Activated CD8-positive, alpha-beta memory T cell treated with anti-CD3 and anti-CD28 coated beads for 24 hours (primary cell): Measurements from ENCODE around the gene OPA3.
A peak's percentile ranks its signal among the peaks of the same experiment; 100 is the strongest.
"Not testable (repeated sequence)": the region's sequence is repeated elsewhere in the genome, so short reads cannot be mapped to it uniquely, and the experiment has no call there.

Experiments
- DNase-seq: peaks from one replicate; pipeline ENCODE4 v3.0.0-alpha.2; 2020

OPA3 gene

GRCh38 chr19:45584332-45585157 lies at the start of gene OPA3:
Gene OPA3 (minus strand): TSS chr19:45584802. CDS start chr19:45584764, 38 bp downstream.
- peak; percentile 98 for DNase-seq

- peak; percentile 80 for DNase-seq
These were observed 48.0 kb upstream of the OPA3 start for GRCh38 chr19:45632468-45633196.

- no peak for DNase-seq
These were observed 45.9 kb upstream of the OPA3 start for GRCh38 chr19:45630463-45630862.

GRCh38 chr19:45629704-45630103 lies 45.1 kb upstream of the OPA3 start:
- DNase-seq, result no peak

- not testable (repeated sequence) for DNase-seq
These were observed 43.6 kb upstream of the OPA3 start for GRCh38 chr19:45628219-45628618.

- no peak for DNase-seq
These were observed 39.4 kb upstream of the OPA3 start for GRCh38 chr19:45623984-45624383.

GRCh38 chr19:45621976-45622503 lies 37.4 kb upstream of the OPA3 start:
- DNase-seq, result no peak

- no peak for DNase-seq
These were observed 36.8 kb upstream of the OPA3 start for GRCh38 chr19:45621389-45621788.

GRCh38 chr19:45616704-45617017 lies 32.1 kb upstream of the OPA3 start:
- DNase-seq, result no peak

GRCh38 chr19:45615795-45616703 lies 31.4 kb upstream of the OPA3 start:
- peak; percentile 88 for DNase-seq

GRCh38 chr19:45615056-45615455 lies 30.5 kb upstream of the OPA3 start:
- DNase-seq, result not testable (repeated sequence)

- peak; percentile 68 for DNase-seq
These were observed 29.5 kb upstream of the OPA3 start for GRCh38 chr19:45613926-45614725.

- no peak for DNase-seq
These were observed 24.3 kb upstream of the OPA3 start for GRCh38 chr19:45608948-45609347.

GRCh38 chr19:45607071-45608029 lies 22.7 kb upstream of the OPA3 start:
- DNase-seq, result peak; percentile 80

GRCh38 chr19:45601524-45602374 lies 17.1 kb upstream of the OPA3 start, which contains the start of gene GPR4:
Gene GPR4 (minus strand): TSS chr19:45602212. CDS start chr19:45591866, 10,346 bp downstream.
- DNase-seq, result no peak

GRCh38 chr19:45601115-45601514 lies 16.5 kb upstream of the OPA3 start:
- no peak for DNase-seq

- DNase-seq, result no peak
These were observed 15.8 kb upstream of the OPA3 start for GRCh38 chr19:45600340-45600885.

- DNase-seq, result no peak
These were observed 14.7 kb upstream of the OPA3 start for GRCh38 chr19:45599286-45599685.

GRCh38 chr19:45598267-45599001 lies 13.8 kb upstream of the OPA3 start:
- DNase-seq, result no peak
